Right lobe of liver (tissue), 6 donors: Measurements from ENCODE around the gene F11. TPM values are rescaled to one million over a fixed set of nuclear protein-coding genes. Genes with fewer than 3 reads are reported as not detected.
"Not testable (repeated sequence)": the region's sequence is repeated elsewhere in the genome, so short reads cannot be mapped to it uniquely, and the experiment has no call there.

Experiments
- ATAC-seq, 4 donors: fragments of 200-7000 bp; cut with Tn5 transposase; one replicate each; pipeline ENCODE4 v1.9.1; 2020; ENCODE audit warnings: mild to moderate bottlenecking in 4 of 4, moderate library complexity in 4 of 4
- DNase-seq, 3 donors: peaks; one replicate each; pipeline ENCODE4 v3.0.0-alpha.2; 2020
- H3K27ac ChIP-seq, 3 donors: fragments of 200-600 bp; one replicate each; pipeline ENCODE4 v1.8.0; 2022
- H3K27me3 ChIP-seq, 2 donors: fragments of 200-600 bp; one replicate each; pipeline ENCODE4 v1.8.0; 2022
- H3K36me3 ChIP-seq, 4 donors: fragments of 200-600 bp; sonication (generic) in 1 of 4; one replicate each; pipeline versions ENCODE4 v1.5.1 to v1.8.0; 2017 to 2022; ENCODE audit warnings: control low read depth in 1 of 4
- H3K4me1 ChIP-seq, 4 donors: fragments of 200-600 bp; sonication (generic) in 1 of 4; one replicate each; pipeline versions ENCODE4 v1.5.1 to v1.8.0; 2017 to 2022; ENCODE audit warnings: control low read depth in 1 of 4
- H3K4me3 ChIP-seq, 3 donors: fragments of 200-600 bp; one replicate each; pipeline ENCODE4 v1.8.0; 2022
- H3K9me3 ChIP-seq, 4 donors: fragments of 200-600 bp; sonication (generic) in 1 of 4; one replicate each; pipeline versions ENCODE4 v1.5.1 to v1.8.0; 2017 to 2022; ENCODE audit warnings: control low read depth in 1 of 4
- POLR2A ChIP-seq: fragments of 450-650 bp; IDR thresholded peaks from one replicate; pipeline ENCODE4 v1.6.1; 2017; ENCODE audit warnings: antibody characterized with exemption, mild to moderate bottlenecking
- WGBS: methylation state at CpG from one replicate; pipeline ENCODE4 v1.1.6; 2018; ENCODE audit warnings: low coverage, low lambda C conversion rate; ENCODE audit not compliant: insufficient coverage; ENCODE audit errors: missing lambda C conversion rate; 5-methylcytosine and 5-hydroxymethylcytosine counted together
- intact Hi-C, 2 donors: fragments of 100-400 bp; cut with DNase I; formaldehyde crosslinking; loops; one replicate each; pipeline versions ENCODE4 v1.11.2 to v1.14.1; 2022
- total RNA-seq, 6 experiments: library from RNA; depleted of rRNA in 2 of 6; stranded (reverse); fragments of >200 nt in 2 of 6; fragmentation: NEBNext Ultra II Directional in 3 of 6; extraction: Animal tissue kit (Norgen Biotek cat#: 25700) in 3 of 6; gene quantifications; one replicate each; pipeline versions ENCODE4 v1.1.0 to v1.2.4, GENCODE V29; 2016 to 2023
- TF ChIP-seq, protein P1 (sequence below), 4 donors: fragments of 200-600 bp in 3 of 4; fragments of 450-650 bp in 1 of 4; IDR thresholded peaks; one replicate each; pipeline versions ENCODE4 v1.5.1 to v1.8.0; 2016 to 2022; ENCODE audit warnings: antibody characterized with exemption in 4 of 4, mild to moderate bottlenecking in 2 of 4
- donor health status: DM: no; HTN: yes; CAD: no.
- donor health status: DM: no; HTN: no; CAD: no.
- donor health status: DM: no; HTN: no; CAD: no.
- donor health status: DM: no; HTN: yes; CAD: no.
- donor health status: DM: no; HTN: yes; CAD: no.

F11 gene
- total RNA-seq, 6 experiments from 2014 or later = 94.5 to 201 (median 140) TPM

DNA sequence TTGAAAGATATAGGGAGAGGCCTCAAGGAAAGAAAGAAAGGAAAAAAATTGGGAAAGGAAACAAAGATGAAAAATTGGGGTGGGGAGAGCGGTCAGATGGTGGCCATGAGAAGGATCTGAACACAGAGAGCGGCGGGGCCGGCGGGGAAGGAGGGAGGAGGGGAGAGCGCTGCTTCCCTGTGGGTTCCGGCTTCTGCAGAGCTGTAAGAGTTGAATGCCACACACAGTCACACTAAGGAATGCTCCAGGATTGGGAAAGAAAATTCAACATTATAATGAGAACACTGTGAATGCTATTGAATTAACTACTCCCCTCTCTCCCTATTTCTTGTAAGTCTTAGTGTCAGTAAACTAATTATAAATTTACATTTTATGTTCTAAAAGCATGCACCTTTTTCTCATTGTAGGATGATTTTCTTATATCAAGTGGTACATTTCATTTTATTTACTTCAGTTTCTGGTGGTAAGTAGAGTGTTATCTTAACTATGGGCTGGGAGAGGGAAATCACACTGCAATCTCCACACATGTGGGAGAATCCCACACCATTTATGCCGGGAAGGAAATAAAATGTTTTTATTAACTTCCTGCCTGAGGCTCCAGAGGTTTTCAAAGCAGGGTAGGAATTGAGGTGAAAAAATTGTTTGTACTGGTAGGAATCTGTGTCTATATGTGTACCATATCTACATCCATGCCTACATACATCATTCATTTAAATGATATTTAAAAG, 904 bp downstream of the F11 start:
- H3K27ac ChIP-seq = peak overlapping the region; percentile 69 to 87 (median 71)
- H3K9me3 ChIP-seq = no peaks in the 10 kb centered on the region
- peak; percentile 87 for TF ChIP-seq POLR2A
- TF ChIP-seq, protein P1, sequence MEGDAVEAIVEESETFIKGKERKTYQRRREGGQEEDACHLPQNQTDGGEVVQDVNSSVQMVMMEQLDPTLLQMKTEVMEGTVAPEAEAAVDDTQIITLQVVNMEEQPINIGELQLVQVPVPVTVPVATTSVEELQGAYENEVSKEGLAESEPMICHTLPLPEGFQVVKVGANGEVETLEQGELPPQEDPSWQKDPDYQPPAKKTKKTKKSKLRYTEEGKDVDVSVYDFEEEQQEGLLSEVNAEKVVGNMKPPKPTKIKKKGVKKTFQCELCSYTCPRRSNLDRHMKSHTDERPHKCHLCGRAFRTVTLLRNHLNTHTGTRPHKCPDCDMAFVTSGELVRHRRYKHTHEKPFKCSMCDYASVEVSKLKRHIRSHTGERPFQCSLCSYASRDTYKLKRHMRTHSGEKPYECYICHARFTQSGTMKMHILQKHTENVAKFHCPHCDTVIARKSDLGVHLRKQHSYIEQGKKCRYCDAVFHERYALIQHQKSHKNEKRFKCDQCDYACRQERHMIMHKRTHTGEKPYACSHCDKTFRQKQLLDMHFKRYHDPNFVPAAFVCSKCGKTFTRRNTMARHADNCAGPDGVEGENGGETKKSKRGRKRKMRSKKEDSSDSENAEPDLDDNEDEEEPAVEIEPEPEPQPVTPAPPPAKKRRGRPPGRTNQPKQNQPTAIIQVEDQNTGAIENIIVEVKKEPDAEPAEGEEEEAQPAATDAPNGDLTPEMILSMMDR (IDR thresholded peaks at IDR 0.05) = no peak
- ATAC-seq = peak; percentile 85 to 94 (median 88)
- no peaks in the 10 kb centered on the region for H3K27me3 ChIP-seq
- H3K4me1 ChIP-seq = peaks cover 0 to 35% (median 10%) of the 10 kb centered on the region in 4 donors
- intact Hi-C loops = no loop called here
- WGBS = 12% methylated on average over 8 of the region's 8 CpGs
- no peaks in the 10 kb centered on the region for H3K36me3 ChIP-seq
- peak; percentile 70 to 71 (median 71) for DNase-seq
- H3K4me3 ChIP-seq = peak overlapping the region; percentile 24 to 62 (median 54)

DNA sequence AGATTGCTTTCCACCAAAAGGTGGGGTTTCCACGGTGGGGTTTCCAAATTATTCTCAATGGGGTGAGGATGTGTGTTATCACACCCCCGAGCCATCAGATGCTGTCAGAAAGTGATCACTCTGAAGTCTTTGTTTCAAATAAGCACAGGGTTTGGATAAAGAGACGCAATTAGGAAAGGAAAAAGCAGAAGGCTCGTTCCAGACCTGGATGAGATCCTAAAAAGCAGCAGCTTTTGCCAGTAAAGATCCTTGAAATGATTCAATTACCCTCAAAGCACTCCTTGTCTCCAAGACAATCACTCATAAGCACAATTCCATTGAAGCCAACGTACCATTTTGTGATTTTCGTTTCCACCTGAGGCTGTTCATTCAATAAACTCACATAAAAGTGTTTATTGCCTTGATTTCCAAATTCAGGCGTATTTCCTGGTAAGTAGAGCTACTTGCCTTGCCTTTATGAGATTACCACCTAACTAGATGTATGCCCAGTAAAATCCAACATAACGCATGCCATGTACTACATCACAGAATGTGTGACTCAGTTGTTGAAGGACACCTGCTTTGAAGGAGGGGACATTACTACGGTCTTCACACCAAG, 5.2 kb downstream of the F11 start:
- Histone ChIP-seq H3K27ac (no peak overlapping the region), H3K9me3 (no peaks in the 10 kb centered on the region), H3K36me3 (peaks cover 0 to 19% (median 9%) of the 10 kb centered on the region in 4 donors), H3K4me1 (peaks cover 0 to 24% (median 2%) of the 10 kb centered on the region in 4 donors), H3K4me3 (no peak overlapping the region), H3K27me3 (no peaks in the 10 kb centered on the region)
- TF ChIP-seq POLR2A = no peak
- TF ChIP-seq, protein P1 (IDR thresholded peaks at IDR 0.05) = no peak
- 81% methylated on average over 7 of the region's 9 CpGs for WGBS
- no peak for ATAC-seq
- intact Hi-C loops = no loop called here
- no peak for DNase-seq

DNA sequence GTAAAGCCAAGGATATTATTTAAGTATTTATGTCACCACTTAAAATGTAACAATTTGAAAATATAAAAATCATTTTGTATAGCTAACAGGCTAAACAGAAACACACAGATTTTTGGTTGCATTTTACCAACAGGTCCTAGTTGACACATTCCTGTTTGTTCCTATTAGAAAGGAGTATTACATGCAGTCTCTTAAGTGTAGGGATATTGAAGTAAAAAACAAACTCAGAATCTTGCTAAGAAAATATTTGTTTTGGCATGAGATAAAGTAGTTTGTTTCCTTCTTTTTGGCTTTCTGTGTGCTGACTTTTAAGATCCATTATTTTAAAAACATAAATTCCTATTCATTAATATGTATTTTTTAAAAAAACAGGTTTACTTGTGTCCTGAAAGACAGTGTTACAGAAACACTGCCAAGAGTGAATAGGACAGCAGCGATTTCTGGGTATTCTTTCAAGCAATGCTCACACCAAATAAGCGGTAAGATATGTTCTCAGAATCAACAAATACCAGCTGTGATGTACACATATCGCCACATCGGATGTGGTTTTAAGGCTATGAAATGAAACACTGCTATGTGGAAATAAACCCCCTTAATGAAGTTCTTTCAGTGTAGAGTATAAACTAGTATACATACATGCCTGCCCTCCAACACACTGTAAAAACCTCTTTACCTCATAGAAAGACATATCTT, 6.9 kb downstream of the F11 start:
- no peak for DNase-seq
- intact Hi-C loops = no loop called here
- H3K27ac ChIP-seq = no peak overlapping the region
- 80% methylated on average over 4 of the region's 4 CpGs for WGBS
- no peak for TF ChIP-seq POLR2A
- TF ChIP-seq, protein P1 (IDR thresholded peaks at IDR 0.05) = no peak
- no peak overlapping the region for H3K4me3 ChIP-seq
- H3K36me3 ChIP-seq = peaks cover 0 to 21% (median 10%) of the 10 kb centered on the region in 4 donors
- H3K4me1 ChIP-seq = peaks cover 0 to 21% (median 2%) of the 10 kb centered on the region in 4 donors
- no peaks in the 10 kb centered on the region for H3K9me3 ChIP-seq
- ATAC-seq = peak in 3 of 4 donors; percentile 39 to 65 (median 64)
- H3K27me3 ChIP-seq = no peaks in the 10 kb centered on the region

DNA sequence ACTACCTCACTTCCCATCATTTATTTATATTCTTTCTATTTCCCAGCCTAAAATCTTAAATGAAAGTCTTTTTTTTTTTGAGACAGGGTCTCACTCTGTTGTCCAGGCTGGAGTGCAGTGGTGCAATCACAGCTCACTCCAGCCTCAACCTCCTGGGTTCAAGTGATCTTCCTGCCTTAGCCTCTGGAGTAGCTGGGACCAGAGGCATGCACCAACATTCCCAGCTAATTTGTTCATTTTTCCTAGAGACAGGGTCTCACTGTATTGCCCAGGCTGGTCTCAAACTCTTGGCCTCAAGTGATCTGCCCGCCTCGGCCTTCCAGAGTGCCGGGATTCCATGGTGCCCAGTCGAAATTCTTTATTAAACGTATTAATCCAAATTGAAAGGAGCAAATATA, 7.4 kb downstream of the F11 start:
- WGBS = 89% methylated on average over 5 of the region's 5 CpGs
- H3K27me3 ChIP-seq, intact Hi-C loops, ATAC-seq, DNase-seq, H3K27ac ChIP-seq, H3K4me3 ChIP-seq, H3K9me3 ChIP-seq: not testable (repeated sequence)
- Histone ChIP-seq H3K4me1 (peaks cover 0 to 15% (median 2%) of the 10 kb centered on the region in 4 donors), H3K36me3 (peaks cover 0 to 21% (median 10%) of the 10 kb centered on the region in 4 donors)
